GM13976 (cell line): ENCODE data around the gene CRMP1.

Source experiments
- DNase-seq: peaks from one replicate; pipeline ENCODE4 v3.0.0; 2012; ENCODE audit warnings: low spot score
- CTCF ChIP-seq: IDR thresholded peaks from 2 replicates; pipeline ENCODE4 v1.5.1; 2012; ENCODE audit warnings: borderline replicate concordance, mild to moderate bottlenecking; ENCODE audit not compliant: insufficient read depth; ENCODE audit errors: extremely low read depth, missing control alignments, control extremely low read depth
- in situ Hi-C: fragments of 300-500 bp; cut with MboI; formaldehyde crosslinking; loops from one replicate; pipeline ENCODE4 v1.12.0; 2022; ENCODE audit warnings: low sequenced_read_pairs, mixed read lengths, inconsistent platforms; ENCODE audit not compliant: unreplicated experiment

CRMP1 gene

GRCh38 chr4:5784960-5785611, 107.8 kb downstream of the CRMP1 start:
- in situ Hi-C loops, result no loop called here
- TF ChIP-seq CTCF, result no peak
- DNase-seq, result no peak

GRCh38 chr4:5784021-5784420, 108.9 kb downstream of the CRMP1 start:
- in situ Hi-C loops, result no loop called here
- no peak for TF ChIP-seq CTCF
- DNase-seq, result no peak

- TF ChIP-seq CTCF, result no peak
- no peak for DNase-seq
- in situ Hi-C loops, result no loop called here
Observed at GRCh38 chr4:5783486-5783885, 109.4 kb downstream of the CRMP1 start.

- in situ Hi-C loops, result no loop called here
- no peak for DNase-seq
- TF ChIP-seq CTCF, result no peak
Observed at GRCh38 chr4:5782829-5783476, 109.9 kb downstream of the CRMP1 start.

- in situ Hi-C loops, result no loop called here
- TF ChIP-seq CTCF, result no peak
- DNase-seq, result no peak
Observed at GRCh38 chr4:5781691-5782090, 111.2 kb downstream of the CRMP1 start.

GRCh38 chr4:5780831-5781480, 111.9 kb downstream of the CRMP1 start:
- no peak for DNase-seq
- in situ Hi-C loops, result no loop called here
- TF ChIP-seq CTCF, result no peak

- in situ Hi-C loops, result no loop called here
- no peak for DNase-seq
- TF ChIP-seq CTCF, result no peak
Observed at GRCh38 chr4:5776510-5776909, 116.4 kb downstream of the CRMP1 start.
